HG03066 (cell line): ENCODE results near the gene PDE8A.

Source experiments
- ATAC-seq: cut with Tn5 transposase; IDR thresholded peaks from one replicate; pipeline ENCODE4 v1.9.1; 2021; ENCODE audit warnings: low read depth; ENCODE audit not compliant: unreplicated experiment

Gene PDE8A

DNA sequence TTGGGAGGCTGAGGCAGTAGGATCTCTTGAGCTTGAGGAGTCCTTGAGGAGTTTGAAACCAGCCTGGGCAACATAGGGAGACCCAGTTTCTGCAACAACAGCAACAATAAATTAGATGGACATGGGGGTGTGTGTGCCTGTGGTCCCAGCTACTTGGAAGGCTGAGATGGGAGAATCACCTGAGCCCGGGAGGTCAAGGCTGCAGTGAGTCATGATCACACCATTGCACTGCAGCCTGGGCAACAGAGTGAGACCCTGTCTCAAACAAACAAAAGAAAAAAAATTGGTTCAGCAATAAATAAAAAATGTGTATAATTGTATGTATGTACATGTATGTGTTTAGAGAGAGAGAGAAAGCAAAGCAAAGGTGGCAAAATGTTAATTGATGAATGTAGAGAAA lies 83.1 kb downstream of the PDE8A start:
- ATAC-seq: no peak

- no peak for ATAC-seq
Measured at GRCh38 chr15:85071061-85071460, 89.4 kb downstream of the PDE8A start.

- no peak for ATAC-seq
Measured at GRCh38 chr15:85071504-85071903, 89.8 kb downstream of the PDE8A start.

DNA sequence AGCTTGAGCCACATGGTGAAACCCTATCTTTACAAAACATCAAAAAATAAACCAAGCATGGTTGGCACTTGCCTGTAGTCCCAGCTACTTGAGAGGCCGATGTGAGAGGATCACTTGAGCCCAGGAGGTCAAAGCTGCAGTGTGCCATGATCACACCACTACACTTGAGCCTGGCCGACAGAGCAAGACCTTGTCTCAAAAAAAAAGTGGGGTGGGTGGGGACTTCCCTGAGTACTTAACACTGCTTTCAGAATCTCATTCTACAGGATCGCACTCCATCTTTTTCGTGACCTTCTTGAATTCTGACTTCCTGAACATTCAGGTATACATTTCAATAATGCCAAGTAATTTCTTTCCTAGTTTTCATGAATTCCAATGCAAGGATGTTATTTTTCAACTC lies 91.3 kb downstream of the PDE8A start:
- ATAC-seq: no peak

DNA sequence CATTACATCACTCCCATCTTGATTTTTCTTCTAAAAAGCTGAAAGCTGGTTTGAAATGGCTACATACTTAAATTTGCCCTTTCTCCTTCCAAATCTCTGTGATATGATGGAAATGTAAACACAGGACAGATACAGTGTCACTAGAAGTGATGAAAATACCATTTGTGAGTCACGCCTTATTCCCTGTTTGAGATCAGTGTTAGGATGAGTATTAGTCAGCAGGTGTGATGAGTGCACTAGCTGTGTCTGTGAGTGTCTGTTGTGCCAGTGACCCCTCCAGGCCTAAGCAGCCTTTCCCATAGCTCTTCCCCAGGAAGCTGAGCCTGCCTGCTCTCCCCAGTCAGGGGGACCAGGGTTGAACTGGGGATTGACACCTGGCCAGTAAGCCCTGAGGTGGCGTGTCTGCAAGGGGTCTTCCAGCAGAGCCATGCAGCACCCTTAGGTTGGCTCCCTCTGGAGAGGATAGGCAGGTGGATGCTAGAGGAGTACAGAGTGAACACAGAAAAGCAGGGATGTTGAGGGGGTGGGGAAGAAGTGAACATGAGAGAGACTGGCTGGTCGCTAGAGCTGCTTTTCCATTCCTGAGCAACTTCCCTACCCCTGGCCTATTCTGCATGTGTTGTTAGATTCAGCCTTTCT lies 92.0 kb downstream of the PDE8A start:
- ATAC-seq: no peak

GRCh38 chr15:85086855-85087254 lies 105.2 kb downstream of the PDE8A start:
- ATAC-seq: no peak

GRCh38 chr15:85088300-85088699 lies 106.6 kb downstream of the PDE8A start:
- ATAC-seq: no peak

DNA sequence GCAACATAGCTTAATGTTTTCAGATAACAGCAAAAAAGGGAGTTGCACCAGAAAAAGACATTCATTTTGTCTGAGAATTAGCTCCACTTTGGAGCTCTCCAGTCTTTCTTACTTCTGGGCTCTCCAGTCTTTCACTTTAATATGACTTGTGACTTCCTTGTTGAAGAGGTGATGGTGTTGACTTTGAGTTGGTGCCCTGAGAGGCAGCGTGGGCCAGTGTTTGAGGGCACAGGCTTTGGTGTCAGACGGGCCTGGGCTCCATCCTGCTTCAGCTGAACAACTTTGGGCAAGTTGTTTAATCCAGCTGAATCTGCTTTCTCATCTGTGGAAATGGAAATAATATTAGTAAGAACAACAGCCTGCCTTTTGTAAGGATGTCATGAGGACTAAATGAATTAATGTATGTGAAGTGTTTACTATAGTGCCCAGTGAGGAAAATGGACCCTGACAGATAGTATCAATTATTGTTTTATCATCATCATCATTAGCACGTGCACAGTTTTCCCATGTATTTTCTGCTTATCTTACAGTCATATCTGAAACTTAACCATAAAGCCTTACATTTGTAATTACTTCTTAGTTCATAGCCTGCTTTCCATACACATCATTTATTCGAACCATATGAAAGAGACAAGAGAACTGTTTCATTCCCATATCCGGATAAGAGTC lies 108.4 kb downstream of the PDE8A start:
- ATAC-seq: no peak

- ATAC-seq: no peak
Measured at GRCh38 chr15:85091990-85092389, 110.3 kb downstream of the PDE8A start.

GRCh38 chr15:85094685-85095084 lies 113.0 kb downstream of the PDE8A start:
- ATAC-seq: no peak

DNA sequence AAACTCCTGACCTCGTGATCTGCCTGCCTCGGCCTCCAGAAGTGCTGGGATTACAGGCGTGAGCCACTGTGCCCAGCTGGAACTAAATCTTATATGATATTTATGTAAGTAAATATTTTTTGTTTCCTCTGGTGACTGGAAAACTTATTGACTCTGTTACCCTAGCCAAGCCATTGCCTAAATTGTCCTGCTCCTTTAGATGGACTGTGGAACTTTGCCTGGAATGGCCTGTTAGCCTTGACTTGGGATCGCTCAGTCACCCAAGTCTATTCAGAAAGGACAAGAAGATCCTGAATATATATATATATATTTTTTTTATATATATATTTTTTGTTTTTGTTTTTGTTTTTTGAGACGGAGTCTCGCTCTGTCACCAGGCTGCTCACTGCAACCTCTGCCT lies 113.9 kb downstream of the PDE8A start:
- ATAC-seq: no peak

- ATAC-seq: no peak
Measured at GRCh38 chr15:85097250-85097649, 115.6 kb downstream of the PDE8A start.

DNA sequence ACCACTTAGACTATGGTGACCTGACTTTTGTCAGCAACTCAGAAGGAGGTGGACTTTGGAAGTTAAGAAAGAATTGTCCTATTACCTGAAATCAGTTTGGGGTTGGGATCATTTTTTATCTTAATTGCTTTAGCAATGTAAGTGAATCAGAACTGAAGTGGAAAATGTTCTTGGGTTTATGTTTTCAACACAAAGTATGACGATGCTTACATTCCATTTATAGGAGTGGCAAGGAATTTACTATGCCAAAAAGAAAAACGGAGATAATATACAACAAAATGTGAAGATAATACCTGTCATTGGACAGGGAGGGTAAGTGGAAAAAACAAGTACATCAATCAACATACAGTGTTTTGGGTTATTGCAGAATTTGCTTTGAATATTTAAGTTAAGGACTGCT lies 116.1 kb downstream of the PDE8A start:
- ATAC-seq: no peak

DNA sequence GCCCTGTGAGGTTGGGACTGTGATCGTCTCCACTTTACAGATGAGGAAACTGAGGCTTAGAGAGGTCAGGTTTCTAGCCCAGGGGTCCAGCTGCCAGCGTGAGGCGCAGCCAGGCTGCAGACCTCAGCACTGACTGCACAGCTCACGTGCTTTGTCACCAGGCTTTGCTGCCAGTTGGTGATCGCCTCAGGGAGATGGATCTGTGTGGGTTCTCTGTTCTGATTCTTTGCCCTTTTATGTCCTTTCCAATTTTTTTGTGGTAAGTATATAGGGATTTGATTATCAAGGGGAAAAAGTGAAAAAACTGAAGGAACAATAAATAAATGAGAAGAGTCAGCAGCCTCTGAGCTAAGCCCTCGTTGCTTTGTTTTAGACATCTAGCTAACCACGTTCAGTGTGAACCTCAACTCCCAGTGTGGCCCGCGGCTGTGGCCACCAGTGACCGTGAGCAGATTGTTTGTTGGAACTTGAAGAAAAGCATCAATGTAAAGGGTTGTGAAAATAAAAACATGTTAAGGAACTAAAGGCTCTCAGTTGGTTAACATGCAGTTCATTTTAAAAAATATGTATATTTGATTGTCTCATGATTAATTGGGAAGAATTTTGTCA lies 117.6 kb downstream of the PDE8A start:
- no peak for ATAC-seq

- ATAC-seq: no peak
Measured at GRCh38 chr15:85100186-85100937, 118.7 kb downstream of the PDE8A start.

- ATAC-seq: no peak
Measured at GRCh38 chr15:85104584-85104983, 122.9 kb downstream of the PDE8A start.

GRCh38 chr15:85108136-85108535 lies 126.5 kb downstream of the PDE8A start:
- no peak for ATAC-seq

DNA sequence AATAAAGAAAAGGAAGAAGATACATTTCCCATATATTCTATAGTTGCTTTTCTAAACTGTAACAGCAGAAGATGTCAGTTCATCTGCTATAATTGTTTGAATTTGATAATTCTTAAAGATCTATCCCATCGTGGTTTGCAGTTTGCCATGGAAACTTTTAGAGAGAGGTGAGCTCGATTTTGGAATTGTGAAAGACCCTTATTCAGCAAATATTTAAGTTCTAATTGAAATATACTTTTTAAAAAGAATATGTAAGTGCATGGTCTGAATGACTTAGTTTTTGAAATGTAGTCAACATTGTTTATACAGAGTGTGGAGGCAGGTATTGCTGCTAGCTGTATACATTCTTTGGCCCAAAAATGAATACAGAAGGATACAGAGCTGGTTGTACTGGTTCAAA lies 127.7 kb downstream of the PDE8A start:
- ATAC-seq: no peak

GRCh38 chr15:85112997-85113396 lies 131.3 kb downstream of the PDE8A start:
- no peak for ATAC-seq

DNA sequence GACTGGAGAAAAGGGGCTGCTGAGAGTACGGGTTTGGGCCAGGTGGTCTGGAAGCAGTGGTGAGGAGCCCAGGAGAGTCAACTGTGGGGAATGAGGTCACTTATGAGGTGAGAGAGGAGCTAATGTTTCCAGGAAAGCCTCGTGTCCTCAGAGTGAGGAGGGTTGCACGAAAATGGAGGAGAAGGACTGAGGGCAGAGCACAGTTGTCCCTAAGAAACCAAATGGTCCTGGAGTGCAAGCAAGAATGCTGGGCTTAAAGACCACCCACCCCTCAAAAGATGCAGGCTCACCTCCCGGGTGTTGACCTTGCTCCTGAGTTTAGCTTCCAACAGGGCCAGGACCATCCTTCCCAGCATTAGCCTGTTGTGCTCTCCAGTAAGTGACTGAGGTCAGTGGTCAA lies 133.2 kb downstream of the PDE8A start:
- no peak for ATAC-seq

- no peak for ATAC-seq
Measured at GRCh38 chr15:85116066-85116465, 134.4 kb downstream of the PDE8A start.
